ENCODE data around the gene ADAMTSL1.
"Not testable (repeated sequence)": the region's sequence is repeated elsewhere in the genome, so short reads cannot be mapped to it uniquely, and the experiment has no call there.

Gene ADAMTSL1

DNA sequence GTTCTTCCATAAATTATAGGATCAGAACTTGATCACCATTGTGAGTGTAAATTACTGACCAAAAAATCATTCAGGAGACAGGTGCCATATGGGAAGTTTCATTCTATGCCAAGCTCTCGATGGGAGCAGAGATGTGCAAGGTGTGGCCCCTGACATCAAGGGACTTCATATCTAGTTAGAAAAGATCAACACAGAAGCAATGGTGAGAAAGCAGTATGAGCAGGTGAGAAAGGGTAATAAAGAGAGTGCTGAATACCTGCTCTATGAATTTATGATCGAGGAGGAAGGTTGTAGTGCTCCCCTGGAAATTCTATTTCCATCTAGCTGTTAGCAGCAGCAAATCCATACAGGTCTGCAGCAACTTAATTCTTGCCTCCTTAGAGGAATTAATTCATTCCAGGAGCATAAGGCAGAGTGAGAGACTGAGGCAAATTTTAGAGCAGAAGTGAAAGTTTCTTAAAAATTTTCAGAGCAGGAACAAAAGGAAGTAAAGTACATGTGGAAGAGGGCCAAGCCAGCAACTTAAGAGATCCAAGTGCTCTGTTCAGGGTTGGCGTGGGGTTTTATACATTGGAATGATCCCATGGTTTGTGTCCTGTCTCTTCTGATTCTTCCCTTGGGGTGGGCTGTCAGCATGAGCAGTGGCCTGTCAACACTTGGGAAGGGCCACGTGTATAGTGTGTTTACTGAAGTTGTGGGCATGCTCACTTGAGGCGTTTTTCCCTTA is 377.3 kb downstream of the ADAMTSL1 start:
- no peak overlapping the region for H3K27ac Mint-ChIP-seq
- peaks cover 7% of the 10 kb centered on the region for H3K27me3 Mint-ChIP-seq
- no peak overlapping the region for H3K4me3 Mint-ChIP-seq
- no peaks in the 10 kb centered on the region for H3K36me3 Mint-ChIP-seq (ENCODE audit: low read depth)
- H3K9me3 Mint-ChIP-seq, result no peaks in the 10 kb centered on the region
- H3K4me1 Mint-ChIP-seq (ENCODE audit: low read depth), result no peaks in the 10 kb centered on the region

GRCh38 chr9:18855656-18856055 is 381.7 kb downstream of the ADAMTSL1 start:
- Mint-ChIP-seq H3K9me3 (no peaks in the 10 kb centered on the region), H3K4me1 (ENCODE audit: low read depth) (no peaks in the 10 kb centered on the region), H3K4me3 (no peak overlapping the region), H3K36me3 (ENCODE audit: low read depth) (no peaks in the 10 kb centered on the region), H3K27ac (no peak overlapping the region), H3K27me3 (peaks cover 7% of the 10 kb centered on the region)

GRCh38 chr9:18857334-18857733 is 383.4 kb downstream of the ADAMTSL1 start:
- peaks cover 7% of the 10 kb centered on the region for H3K27me3 Mint-ChIP-seq
- H3K9me3 Mint-ChIP-seq, result no peaks in the 10 kb centered on the region
- no peak overlapping the region for H3K27ac Mint-ChIP-seq
- H3K4me3 Mint-ChIP-seq, result no peak overlapping the region
- no peaks in the 10 kb centered on the region for H3K4me1 Mint-ChIP-seq (ENCODE audit: low read depth)
- H3K36me3 Mint-ChIP-seq (ENCODE audit: low read depth), result no peaks in the 10 kb centered on the region

DNA sequence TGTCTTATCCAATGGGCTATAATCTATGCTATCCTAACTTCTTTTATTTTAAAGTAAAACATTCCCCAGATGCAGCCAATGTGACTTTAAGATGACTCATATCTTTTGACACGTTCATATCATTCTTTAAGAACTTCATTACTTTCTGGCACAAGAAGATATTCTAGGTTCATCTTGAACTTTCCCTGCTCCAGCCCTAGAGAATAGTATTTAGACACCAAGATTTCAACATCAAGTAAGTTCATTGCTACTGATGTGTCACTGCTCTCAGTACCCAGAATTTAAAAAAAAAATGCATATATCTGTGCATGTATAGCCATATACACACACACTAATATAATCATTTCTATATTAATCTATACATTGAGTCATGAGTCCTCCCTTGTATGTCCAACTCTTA is 383.8 kb downstream of the ADAMTSL1 start:
- Mint-ChIP-seq H3K4me3 (no peak overlapping the region), H3K27me3 (peaks cover 6% of the 10 kb centered on the region), H3K9me3 (no peaks in the 10 kb centered on the region), H3K27ac (no peak overlapping the region), H3K4me1 (ENCODE audit: low read depth) (no peaks in the 10 kb centered on the region), H3K36me3 (ENCODE audit: low read depth) (no peaks in the 10 kb centered on the region)

DNA sequence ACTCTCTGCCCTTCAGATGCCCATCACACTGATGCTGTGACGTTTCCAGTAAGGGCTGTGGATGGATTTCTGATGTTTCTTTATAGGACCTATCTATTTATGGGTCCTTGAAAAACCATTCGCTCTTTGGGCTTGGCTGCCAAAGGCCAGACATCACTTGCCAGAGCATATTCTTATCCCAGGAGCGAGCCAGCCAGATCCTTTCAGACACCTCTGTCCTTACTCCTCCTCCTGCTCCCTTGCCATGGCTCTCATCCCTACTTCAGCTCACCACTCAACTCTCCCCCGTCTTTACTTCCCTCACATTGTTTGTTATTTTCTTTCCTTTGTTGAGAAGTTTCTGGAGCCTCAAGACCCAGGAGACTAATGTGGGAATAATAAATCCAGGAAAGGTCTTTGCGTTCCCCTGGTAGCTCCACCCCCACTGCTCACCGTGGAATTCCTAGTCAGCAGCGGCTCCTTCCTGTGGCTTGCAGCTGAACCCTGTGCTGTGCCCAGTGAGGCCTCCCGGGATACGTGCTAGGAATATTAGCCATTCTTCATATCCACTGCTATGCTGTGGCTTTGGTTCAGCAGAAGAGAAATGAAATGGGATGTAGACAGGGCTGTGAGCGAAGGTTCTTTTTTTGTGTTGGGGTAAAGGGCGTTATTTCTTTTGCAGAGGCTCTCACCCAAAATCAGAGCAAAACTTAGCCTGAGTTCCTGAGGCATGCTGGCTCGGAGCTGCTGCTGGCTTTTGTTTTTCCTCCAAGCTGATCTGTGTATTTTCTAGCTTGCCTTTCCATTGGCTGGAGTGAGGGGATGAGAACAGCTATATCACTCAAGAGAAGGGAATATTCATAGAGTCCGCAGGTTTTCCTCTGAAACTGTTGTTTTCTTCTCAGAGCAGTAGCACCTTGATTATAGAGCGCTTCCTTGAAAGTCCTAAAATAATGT is 387.9 kb downstream of the ADAMTSL1 start:
- Mint-ChIP-seq H3K36me3 (ENCODE audit: low read depth) (no peaks in the 10 kb centered on the region), H3K4me3 (no peak overlapping the region), H3K4me1 (ENCODE audit: low read depth) (no peaks in the 10 kb centered on the region), H3K9me3 (no peaks in the 10 kb centered on the region), H3K27ac (no peak overlapping the region), H3K27me3 (no peaks in the 10 kb centered on the region)

- no peaks in the 10 kb centered on the region for H3K36me3 Mint-ChIP-seq (ENCODE audit: low read depth)
- H3K9me3 Mint-ChIP-seq, result peaks cover 2% of the 10 kb centered on the region
- no peak overlapping the region for H3K27ac Mint-ChIP-seq
- H3K4me1 Mint-ChIP-seq (ENCODE audit: low read depth), result no peaks in the 10 kb centered on the region
- H3K4me3 Mint-ChIP-seq, result no peak overlapping the region
- H3K27me3 Mint-ChIP-seq, result no peaks in the 10 kb centered on the region
Measured at GRCh38 chr9:18863791-18864190, 389.8 kb downstream of the ADAMTSL1 start.

GRCh38 chr9:18864516-18864915 is 390.6 kb downstream of the ADAMTSL1 start:
- Mint-ChIP-seq H3K27ac (no peak overlapping the region), H3K27me3 (no peaks in the 10 kb centered on the region), H3K4me1 (ENCODE audit: low read depth) (no peaks in the 10 kb centered on the region), H3K36me3 (ENCODE audit: low read depth) (no peaks in the 10 kb centered on the region), H3K9me3 (peaks cover 9% of the 10 kb centered on the region), H3K4me3 (no peak overlapping the region)

GRCh38 chr9:18865542-18865941 is 391.6 kb downstream of the ADAMTSL1 start:
- Mint-ChIP-seq H3K27me3 (no peaks in the 10 kb centered on the region), H3K36me3 (ENCODE audit: low read depth) (no peaks in the 10 kb centered on the region), H3K4me1 (ENCODE audit: low read depth) (no peaks in the 10 kb centered on the region), H3K4me3 (no peak overlapping the region), H3K9me3 (peaks cover 19% of the 10 kb centered on the region), H3K27ac (no peak overlapping the region)

- no peaks in the 10 kb centered on the region for H3K27me3 Mint-ChIP-seq
- H3K9me3 Mint-ChIP-seq, result peaks cover 22% of the 10 kb centered on the region
- H3K27ac Mint-ChIP-seq, result no peak overlapping the region
- H3K4me3 Mint-ChIP-seq, result no peak overlapping the region
- no peaks in the 10 kb centered on the region for H3K4me1 Mint-ChIP-seq (ENCODE audit: low read depth)
- no peaks in the 10 kb centered on the region for H3K36me3 Mint-ChIP-seq (ENCODE audit: low read depth)
Measured at GRCh38 chr9:18866121-18866831, 392.3 kb downstream of the ADAMTSL1 start.

GRCh38 chr9:18869725-18870124 is 395.8 kb downstream of the ADAMTSL1 start:
- Mint-ChIP-seq H3K36me3 (ENCODE audit: low read depth) (no peaks in the 10 kb centered on the region), H3K4me1 (ENCODE audit: low read depth) (no peaks in the 10 kb centered on the region), H3K9me3 (peaks cover 28% of the 10 kb centered on the region), H3K27me3 (no peaks in the 10 kb centered on the region), H3K4me3 (no peak overlapping the region), H3K27ac (no peak overlapping the region)

DNA sequence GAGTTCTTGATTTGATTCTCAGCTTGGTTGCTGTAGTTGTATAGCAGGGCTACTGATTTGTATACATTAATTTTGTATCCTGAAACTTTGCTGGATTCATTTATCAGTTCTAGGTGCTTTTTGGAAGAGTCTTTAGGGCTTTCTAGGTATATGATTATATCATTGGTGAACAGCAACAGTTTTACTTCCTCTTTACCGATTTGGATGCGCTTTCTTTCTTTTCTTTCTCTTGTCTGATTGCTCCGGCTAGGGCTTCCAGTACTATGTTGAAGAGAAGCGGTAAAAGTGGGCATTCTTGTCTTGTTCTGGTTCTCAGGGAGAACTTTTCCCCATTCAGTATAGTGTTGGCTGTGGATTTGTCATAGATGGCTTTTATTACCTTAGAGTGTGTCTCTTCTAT is 400.1 kb downstream of the ADAMTSL1 start:
- Mint-ChIP-seq H3K4me1 (ENCODE audit: low read depth) (no peaks in the 10 kb centered on the region), H3K9me3 (peaks cover 29% of the 10 kb centered on the region), H3K36me3 (ENCODE audit: low read depth) (no peaks in the 10 kb centered on the region), H3K4me3 (no peak overlapping the region), H3K27me3 (peaks cover 10% of the 10 kb centered on the region), H3K27ac (no peak overlapping the region)

DNA sequence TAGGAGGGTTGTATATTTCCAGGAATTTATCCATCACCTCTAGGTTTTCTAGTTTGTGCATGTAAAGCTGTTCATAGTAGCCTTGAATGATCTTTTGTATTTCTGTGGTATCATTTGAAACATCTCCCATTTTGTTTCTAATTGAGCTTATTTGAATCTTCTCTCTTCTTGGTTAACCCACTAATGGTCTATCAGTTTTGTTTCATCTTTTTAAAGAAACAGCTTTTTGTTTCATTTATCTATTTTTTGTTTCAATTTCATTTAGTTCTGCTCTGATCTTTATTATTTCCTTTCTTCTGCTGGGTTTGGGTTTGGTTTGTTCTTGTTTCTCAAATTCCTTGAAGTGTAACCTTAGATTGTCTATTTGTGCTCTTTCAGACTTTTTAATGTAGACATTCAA is 401.0 kb downstream of the ADAMTSL1 start:
- Mint-ChIP-seq H3K27me3 (peaks cover 10% of the 10 kb centered on the region), H3K9me3 (peaks cover 21% of the 10 kb centered on the region)
- H3K4me3 Mint-ChIP-seq; H3K27ac Mint-ChIP-seq; H3K4me1 Mint-ChIP-seq (ENCODE audit: low read depth); H3K36me3 Mint-ChIP-seq (ENCODE audit: low read depth): not testable (repeated sequence)

- peaks cover 10% of the 10 kb centered on the region for H3K27me3 Mint-ChIP-seq
- no peaks in the 10 kb centered on the region for H3K36me3 Mint-ChIP-seq (ENCODE audit: low read depth)
- no peak overlapping the region for H3K27ac Mint-ChIP-seq
- no peak overlapping the region for H3K4me3 Mint-ChIP-seq
- H3K9me3 Mint-ChIP-seq, result peaks cover 6% of the 10 kb centered on the region
- no peaks in the 10 kb centered on the region for H3K4me1 Mint-ChIP-seq (ENCODE audit: low read depth)
Measured at GRCh38 chr9:18877984-18878383, 404.0 kb downstream of the ADAMTSL1 start.

GRCh38 chr9:18881758-18882157 is 407.8 kb downstream of the ADAMTSL1 start:
- Mint-ChIP-seq H3K36me3 (ENCODE audit: low read depth) (no peaks in the 10 kb centered on the region), H3K4me1 (ENCODE audit: low read depth) (no peaks in the 10 kb centered on the region), H3K9me3 (peaks cover 6% of the 10 kb centered on the region), H3K4me3 (no peak overlapping the region), H3K27me3 (peaks cover 5% of the 10 kb centered on the region), H3K27ac (no peak overlapping the region)

GRCh38 chr9:18887546-18887945 is 413.6 kb downstream of the ADAMTSL1 start:
- Mint-ChIP-seq H3K4me1 (ENCODE audit: low read depth) (no peaks in the 10 kb centered on the region), H3K27me3 (peaks cover 4% of the 10 kb centered on the region), H3K27ac (no peak overlapping the region), H3K4me3 (no peak overlapping the region), H3K9me3 (peaks cover 6% of the 10 kb centered on the region), H3K36me3 (ENCODE audit: low read depth) (no peaks in the 10 kb centered on the region)

Data from stimulated activated naive CD8-positive, alpha-beta T cell treated with anti-CD3 and anti-CD28 coated beads, Interleukin-15, Interleukin-2, amounts not matched to agents 100 ng/mL and 50 ng/mL, for 24 hours (primary cell).